ENCODE results near the gene MOV10. TPM values are rescaled to one million over a fixed set of nuclear protein-coding genes. Genes with fewer than 3 reads are reported as not detected.

MOV10 gene
- total RNA-seq, 1 donor: 38.7 TPM

DNA sequence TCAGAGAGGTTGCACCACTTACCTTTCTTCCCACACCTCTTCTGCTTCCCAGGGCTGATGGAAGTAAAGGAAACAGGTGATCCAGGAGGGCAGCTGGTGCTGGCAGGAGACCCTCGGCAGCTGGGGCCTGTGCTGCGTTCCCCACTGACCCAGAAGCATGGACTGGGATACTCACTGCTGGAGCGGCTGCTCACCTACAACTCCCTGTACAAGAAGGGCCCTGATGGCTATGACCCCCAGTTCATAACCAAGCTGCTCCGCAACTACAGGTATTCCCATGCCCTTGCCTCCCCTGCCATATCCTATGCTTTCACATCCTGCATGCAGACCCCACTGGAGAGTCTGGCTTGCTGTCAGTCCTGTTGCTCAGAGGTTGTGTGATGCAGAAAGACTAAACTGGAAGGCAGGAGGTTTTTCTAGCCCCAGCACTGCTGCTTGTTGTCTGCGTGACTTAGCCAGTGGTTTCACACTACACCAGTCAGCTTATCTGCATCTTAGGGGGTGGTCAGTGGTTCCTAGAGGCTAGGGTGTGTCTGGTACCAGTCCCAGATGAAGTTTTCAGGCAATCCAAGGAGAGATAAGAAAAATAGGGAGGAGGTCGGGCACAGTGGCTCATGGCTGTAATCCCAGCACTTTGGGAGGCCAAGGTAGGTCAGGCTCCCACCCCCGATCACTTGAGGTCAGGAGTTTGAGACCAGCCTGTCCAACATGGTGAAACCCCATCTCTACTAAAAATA, 22.3 kb downstream of the MOV10 start:
- H3K27ac ChIP-seq (ENCODE audit: low read depth, low read length): no peak overlapping the region
- no peak overlapping the region for H3K4me3 ChIP-seq (ENCODE audit: insufficient read depth, low read length)
- TF ChIP-seq, protein P1, sequence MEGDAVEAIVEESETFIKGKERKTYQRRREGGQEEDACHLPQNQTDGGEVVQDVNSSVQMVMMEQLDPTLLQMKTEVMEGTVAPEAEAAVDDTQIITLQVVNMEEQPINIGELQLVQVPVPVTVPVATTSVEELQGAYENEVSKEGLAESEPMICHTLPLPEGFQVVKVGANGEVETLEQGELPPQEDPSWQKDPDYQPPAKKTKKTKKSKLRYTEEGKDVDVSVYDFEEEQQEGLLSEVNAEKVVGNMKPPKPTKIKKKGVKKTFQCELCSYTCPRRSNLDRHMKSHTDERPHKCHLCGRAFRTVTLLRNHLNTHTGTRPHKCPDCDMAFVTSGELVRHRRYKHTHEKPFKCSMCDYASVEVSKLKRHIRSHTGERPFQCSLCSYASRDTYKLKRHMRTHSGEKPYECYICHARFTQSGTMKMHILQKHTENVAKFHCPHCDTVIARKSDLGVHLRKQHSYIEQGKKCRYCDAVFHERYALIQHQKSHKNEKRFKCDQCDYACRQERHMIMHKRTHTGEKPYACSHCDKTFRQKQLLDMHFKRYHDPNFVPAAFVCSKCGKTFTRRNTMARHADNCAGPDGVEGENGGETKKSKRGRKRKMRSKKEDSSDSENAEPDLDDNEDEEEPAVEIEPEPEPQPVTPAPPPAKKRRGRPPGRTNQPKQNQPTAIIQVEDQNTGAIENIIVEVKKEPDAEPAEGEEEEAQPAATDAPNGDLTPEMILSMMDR (IDR thresholded peaks at IDR 0.05; ENCODE audit: extremely low read depth, low read depth, low read length): no peak
- no peaks in the 10 kb centered on the region for H3K9me3 ChIP-seq (ENCODE audit: low read depth, low read length)
- no peak overlapping the region for H2AFZ ChIP-seq (ENCODE audit: low read length)
- H4K20me1 ChIP-seq (ENCODE audit: insufficient read depth, low read length): peaks cover 15% of the 10 kb centered on the region
- H3K4me2 ChIP-seq (ENCODE audit: insufficient read depth, low read length): no peak overlapping the region
- H3K36me3 ChIP-seq (ENCODE audit: insufficient read depth, low read length): peaks cover 81% of the 10 kb centered on the region
- H3K79me2 ChIP-seq (ENCODE audit: insufficient read depth, low read length): peaks cover 2% of the 10 kb centered on the region
- H3K4me1 ChIP-seq (ENCODE audit: insufficient read depth, low read length): peaks cover 22% of the 10 kb centered on the region
- peak; percentile 36 for DNase-seq (ENCODE audit: insufficient read length, low spot score, missing footprints)
- H3K27me3 ChIP-seq (ENCODE audit: insufficient read depth, low read length): no peaks in the 10 kb centered on the region

DNA sequence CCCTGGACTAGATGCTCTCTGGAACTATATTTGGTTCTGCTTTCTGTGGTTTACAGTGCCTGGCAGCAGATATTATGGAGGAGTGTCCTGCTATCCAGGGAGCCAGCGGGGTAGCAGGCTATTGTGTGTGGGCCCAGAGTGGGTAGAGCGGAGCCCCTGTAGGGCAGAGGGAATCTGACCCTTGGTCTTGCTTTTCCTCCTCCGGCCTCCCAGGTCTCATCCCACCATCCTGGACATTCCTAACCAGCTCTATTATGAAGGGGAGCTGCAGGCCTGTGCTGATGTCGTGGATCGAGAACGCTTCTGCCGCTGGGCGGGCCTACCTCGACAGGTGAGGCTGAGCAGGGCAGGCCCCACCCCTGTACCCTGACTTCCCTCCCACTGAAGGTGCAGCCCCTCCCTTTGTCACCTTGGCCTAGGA, 23.3 kb downstream of the MOV10 start:
- Histone ChIP-seq H2AFZ (ENCODE audit: low read length) (no peak overlapping the region), H3K9me3 (ENCODE audit: low read depth, low read length) (no peaks in the 10 kb centered on the region), H3K4me1 (ENCODE audit: insufficient read depth, low read length) (peaks cover 31% of the 10 kb centered on the region), H3K4me2 (ENCODE audit: insufficient read depth, low read length) (no peak overlapping the region), H3K79me2 (ENCODE audit: insufficient read depth, low read length) (peaks cover 12% of the 10 kb centered on the region), H3K36me3 (ENCODE audit: insufficient read depth, low read length) (peaks cover 81% of the 10 kb centered on the region), H4K20me1 (ENCODE audit: insufficient read depth, low read length) (peaks cover 23% of the 10 kb centered on the region), H3K27ac (ENCODE audit: low read depth, low read length) (no peak overlapping the region), H3K4me3 (ENCODE audit: insufficient read depth, low read length) (no peak overlapping the region), H3K27me3 (ENCODE audit: insufficient read depth, low read length) (no peaks in the 10 kb centered on the region)
- peak; percentile 88 for DNase-seq (ENCODE audit: insufficient read length, low spot score, missing footprints)
- TF ChIP-seq, protein P1 (IDR thresholded peaks at IDR 0.05; ENCODE audit: extremely low read depth, low read depth, low read length): no peak

DNA sequence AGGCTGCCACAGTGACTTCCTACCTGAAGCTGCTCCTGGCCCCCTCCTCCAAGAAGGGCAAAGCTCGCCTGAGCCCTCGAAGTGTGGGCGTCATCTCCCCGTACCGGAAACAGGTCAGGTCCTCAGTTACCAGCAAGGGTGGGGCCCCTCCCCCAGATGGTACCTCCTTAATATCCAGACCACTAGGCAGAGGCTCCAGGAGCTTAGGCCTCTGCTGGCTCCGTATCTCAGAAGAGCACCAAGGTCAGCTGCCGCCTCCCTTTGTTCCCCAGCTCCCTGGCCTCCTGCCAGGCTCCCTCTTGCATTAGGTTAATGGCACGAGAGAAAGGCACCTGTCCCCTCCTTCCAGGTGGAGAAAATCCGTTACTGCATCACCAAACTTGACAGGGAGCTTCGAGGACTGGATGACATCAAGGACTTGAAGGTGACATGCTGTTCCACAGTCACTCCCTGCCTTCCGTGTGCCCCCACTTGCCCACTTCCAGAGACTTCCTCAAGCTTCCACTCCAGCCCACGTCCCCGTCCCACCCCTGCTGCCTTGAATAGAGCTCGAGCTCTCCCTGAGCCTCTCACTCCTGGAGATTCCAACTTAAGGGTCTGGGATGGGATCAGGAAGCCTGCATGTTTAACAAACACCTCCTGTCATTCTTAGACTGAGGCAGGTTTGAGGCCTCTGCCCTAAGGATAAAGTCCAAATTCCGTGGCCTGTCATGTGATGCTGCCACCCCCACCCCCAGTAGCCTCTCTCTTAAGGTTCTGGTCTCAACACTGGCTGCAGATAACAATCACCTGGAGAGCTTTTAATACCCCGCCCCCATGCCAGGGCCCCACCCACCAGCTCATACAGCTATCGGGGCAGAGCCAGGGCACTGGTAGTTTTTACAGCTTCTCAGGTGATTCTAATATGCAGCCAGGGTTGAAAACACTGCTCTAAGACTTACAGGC, 24.2 kb downstream of the MOV10 start:
- Histone ChIP-seq H3K36me3 (ENCODE audit: insufficient read depth, low read length) (peaks cover 81% of the 10 kb centered on the region), H3K4me3 (ENCODE audit: insufficient read depth, low read length) (no peak overlapping the region), H3K4me2 (ENCODE audit: insufficient read depth, low read length) (no peak overlapping the region), H4K20me1 (ENCODE audit: insufficient read depth, low read length) (peaks cover 31% of the 10 kb centered on the region), H3K27me3 (ENCODE audit: insufficient read depth, low read length) (no peaks in the 10 kb centered on the region), H3K27ac (ENCODE audit: low read depth, low read length) (peak overlapping the region; percentile 59), H2AFZ (ENCODE audit: low read length) (no peak overlapping the region), H3K79me2 (ENCODE audit: insufficient read depth, low read length) (peaks cover 20% of the 10 kb centered on the region), H3K9me3 (ENCODE audit: low read depth, low read length) (no peaks in the 10 kb centered on the region), H3K4me1 (ENCODE audit: insufficient read depth, low read length) (peaks cover 38% of the 10 kb centered on the region)
- peak; percentile 31 for DNase-seq (ENCODE audit: insufficient read length, low spot score, missing footprints)
- TF ChIP-seq, protein P1 (IDR thresholded peaks at IDR 0.05; ENCODE audit: extremely low read depth, low read depth, low read length): no peak
